NCI-H1436 (cell line): ENCODE data around the gene CDKAL1.
"Not testable (repeated sequence)": the region's sequence is repeated elsewhere in the genome, so short reads cannot be mapped to it uniquely, and the experiment has no call there.

Source experiments
- DNase-seq: peaks from one replicate; lab custom pipeline; 2025; lab: John Stamatoyannopoulos, UW

The CDKAL1 gene

GRCh38 chr6:21180800-21181337 is 646.6 kb downstream of the CDKAL1 start:
- no peak for DNase-seq

GRCh38 chr6:21181866-21182265 is 647.6 kb downstream of the CDKAL1 start:
- DNase-seq: no peak

DNA sequence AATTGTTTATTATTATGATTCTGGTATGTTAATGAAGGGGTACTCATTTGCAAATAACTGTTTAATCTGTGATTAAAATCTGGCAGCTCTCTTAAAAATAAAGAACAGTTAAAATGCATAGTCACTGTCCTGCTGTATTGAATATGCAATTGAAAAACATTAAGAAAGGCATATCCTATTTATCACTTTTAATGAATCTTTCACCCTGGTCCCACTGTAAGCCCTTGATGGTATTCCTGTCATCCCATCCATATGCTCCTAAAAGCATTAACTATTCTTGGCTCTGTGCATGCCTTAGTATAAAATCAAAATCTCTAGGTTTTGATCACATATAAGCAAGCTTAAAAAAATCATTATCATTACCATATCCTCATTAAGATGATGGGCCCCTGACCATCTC is 648.3 kb downstream of the CDKAL1 start:
- no peak for DNase-seq

DNA sequence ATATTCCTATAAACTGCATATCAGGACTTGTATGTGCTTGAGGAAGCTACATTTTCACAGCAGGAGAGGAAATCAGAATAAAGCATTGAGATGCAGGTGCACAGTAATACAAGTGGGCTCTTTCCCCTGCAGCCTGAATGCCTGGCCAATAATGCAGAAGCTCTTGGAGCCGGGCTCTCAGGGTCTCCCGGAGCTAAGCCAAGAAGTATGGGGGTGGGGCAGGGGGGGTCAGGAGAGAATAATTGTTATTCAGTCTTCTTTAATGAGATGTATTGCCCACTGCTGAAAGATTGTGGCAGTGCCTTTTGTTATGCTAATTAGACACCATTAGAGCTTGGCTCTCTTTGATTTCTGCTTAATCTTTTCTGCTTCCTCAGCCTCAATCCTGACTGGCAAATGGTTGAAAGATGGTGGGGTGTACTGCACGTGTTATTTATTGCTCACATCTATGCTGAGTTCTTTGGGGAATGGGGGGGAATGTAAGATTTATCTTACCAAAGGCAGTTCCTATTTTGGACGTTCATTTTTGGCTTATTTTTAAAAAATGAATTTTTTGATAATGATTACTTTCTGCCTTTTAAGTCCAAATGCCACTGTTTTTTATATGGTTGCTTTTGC is 651.7 kb downstream of the CDKAL1 start:
- peak; percentile 87 for DNase-seq

- DNase-seq: no peak
Measured at GRCh38 chr6:21186479-21187055, 652.3 kb downstream of the CDKAL1 start.

DNA sequence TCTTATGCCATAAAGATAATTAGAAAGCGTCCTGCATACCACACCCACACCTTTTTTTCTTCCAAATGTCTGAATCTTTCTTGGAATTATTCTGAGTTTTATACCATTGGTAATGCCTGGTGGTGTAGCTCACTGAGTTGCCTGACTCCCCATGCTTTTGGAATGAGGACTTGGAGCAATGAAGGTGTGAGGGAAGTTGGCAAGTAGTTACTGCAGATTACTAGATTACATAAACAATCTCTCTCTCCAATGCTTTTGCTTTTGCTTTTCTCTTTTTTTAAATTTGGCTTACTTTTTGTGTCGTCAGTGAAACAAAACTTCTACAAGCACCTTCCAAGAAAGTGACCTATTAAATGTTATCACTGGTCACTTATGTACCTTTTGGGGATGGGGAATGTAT is 653.2 kb downstream of the CDKAL1 start:
- DNase-seq: no peak

DNA sequence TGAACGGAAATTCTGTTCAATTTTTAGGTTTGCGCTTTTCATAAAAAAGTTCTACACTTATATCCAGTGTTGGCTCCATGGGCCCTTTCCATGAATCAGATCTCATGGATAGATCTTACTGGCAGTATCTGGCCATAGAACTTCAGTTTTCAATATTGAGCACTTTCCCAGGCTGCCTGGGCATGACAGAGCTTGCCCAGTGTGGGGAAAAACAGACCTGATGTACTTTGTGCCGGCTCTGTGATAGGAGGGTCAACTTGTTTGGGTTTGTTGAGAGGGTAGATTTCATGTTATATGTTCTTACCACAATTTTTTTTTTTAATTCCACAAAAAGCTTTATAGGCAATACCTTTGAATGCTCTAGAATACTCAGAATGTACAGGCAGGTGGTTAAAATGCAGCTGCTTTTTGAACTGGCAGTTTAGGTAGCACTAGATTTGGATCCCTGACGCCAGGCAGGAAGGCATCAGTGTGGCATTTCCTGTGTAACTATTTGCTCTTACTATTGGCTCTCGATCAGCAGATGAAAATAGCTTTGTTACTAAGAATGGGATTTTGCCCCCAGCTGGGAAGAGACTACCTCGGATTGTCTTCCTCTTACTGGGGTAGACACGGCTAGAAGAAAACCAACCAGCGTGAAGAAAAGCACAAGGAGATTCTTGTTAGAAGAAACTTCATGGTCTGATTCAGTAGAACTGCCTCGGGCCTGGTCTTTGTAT is 654.4 kb downstream of the CDKAL1 start:
- peak; percentile 56 for DNase-seq

DNA sequence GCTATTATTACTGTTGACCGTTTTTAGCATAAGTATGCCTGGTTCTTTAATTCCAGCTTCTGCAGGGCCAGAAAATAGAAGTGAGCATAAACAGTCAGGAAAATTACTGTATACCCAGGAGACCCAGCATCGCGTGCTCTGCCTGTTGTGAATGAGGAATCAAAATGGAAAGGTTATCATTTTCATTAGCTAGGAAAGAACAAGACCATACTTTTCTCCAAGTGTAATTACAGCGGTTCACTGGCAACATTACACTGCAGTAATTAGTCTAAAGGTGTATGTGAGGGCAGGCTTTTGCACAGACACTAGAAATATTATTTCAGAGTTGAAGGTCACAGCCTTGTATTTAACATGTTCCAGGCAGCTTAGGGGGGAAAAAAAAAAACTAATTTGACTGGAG is 655.5 kb downstream of the CDKAL1 start:
- peak; percentile 80 for DNase-seq

- no peak for DNase-seq
Measured at GRCh38 chr6:21190701-21191100, 656.4 kb downstream of the CDKAL1 start.

GRCh38 chr6:21193790-21194475 is 659.7 kb downstream of the CDKAL1 start:
- no peak for DNase-seq

GRCh38 chr6:21195301-21195700 is 661.0 kb downstream of the CDKAL1 start:
- not testable (repeated sequence) for DNase-seq

GRCh38 chr6:21198032-21198640 is 663.9 kb downstream of the CDKAL1 start:
- no peak for DNase-seq

- DNase-seq: no peak
Measured at GRCh38 chr6:21199262-21199661, 665.0 kb downstream of the CDKAL1 start.

DNA sequence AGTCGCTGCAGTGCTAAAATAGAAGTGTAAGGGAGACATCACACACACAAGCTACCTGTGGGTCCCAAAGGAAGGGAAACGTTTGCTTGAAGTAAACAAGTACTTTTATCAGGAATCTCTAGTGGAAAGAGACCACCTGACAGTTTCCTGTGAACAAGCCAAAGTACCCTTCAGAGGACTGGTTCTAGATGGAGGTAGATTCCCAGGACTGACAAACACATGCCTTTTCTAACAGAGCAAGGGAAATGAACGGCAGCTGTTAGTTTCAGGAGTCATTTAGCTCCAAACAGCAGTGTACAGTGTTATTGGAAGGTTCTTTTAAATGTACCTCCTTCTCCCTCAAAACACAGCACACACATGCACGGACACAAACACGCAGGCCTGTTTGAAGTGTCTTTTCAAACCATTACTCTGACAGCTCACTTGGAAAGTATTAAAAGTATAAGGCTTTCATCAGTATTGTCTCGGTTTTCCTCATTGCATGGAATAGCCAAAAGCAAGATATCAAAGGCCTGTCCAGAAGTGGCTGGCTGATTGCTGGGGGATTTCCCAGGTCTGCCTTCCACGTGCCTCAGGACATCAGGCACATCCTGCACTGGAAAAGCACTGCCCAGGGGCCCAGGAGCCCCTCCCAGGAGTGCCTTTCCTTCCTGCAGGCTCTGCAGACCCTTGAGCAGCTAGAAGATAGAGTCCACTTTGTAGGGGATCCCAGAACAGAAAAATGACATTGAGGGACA is 666.0 kb downstream of the CDKAL1 start:
- no peak for DNase-seq

DNA sequence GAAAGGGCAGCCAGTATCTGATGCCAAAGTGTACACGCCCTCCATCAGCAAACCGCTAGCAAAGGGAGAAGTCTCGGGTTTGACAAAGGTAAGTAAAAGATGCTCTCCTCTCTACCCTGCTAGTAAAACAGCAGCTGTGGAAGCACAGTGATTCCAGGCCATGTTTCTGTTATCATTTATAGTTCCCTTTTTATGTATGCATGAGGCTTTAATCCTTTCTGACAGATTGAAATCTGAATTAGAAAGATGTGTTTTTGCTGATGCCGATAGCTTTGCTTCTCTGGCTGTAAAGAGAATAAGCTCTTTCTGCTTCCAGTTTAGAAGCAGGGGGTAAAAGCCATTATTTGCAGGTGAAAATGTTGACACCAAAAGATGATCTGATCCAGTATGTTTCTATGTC is 666.9 kb downstream of the CDKAL1 start:
- DNase-seq: no peak

GRCh38 chr6:21201637-21202350 is 667.5 kb downstream of the CDKAL1 start:
- DNase-seq: peak; percentile 94

GRCh38 chr6:21202521-21202920 is 668.3 kb downstream of the CDKAL1 start:
- DNase-seq: no peak

DNA sequence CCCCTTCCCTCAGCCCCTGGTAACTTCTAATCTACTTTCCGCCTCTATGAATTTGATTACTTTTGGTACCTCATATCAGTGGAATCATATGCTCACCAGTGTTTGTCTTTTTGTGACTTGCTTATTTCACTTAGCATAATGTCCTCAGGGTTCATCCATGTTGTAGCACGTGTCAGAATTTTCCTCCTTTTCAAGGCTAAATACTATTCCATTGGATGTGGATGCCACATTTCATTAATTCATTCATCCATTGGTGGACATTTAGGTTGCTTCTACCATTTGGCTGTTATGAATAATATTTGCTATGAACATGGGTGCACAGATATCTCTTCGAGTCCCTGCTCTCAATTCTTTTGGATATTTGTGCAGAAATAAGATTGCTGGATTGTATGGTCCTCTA is 670.7 kb downstream of the CDKAL1 start:
- no peak for DNase-seq

GRCh38 chr6:21208081-21208795 is 674.0 kb downstream of the CDKAL1 start:
- no peak for DNase-seq

GRCh38 chr6:21208796-21209186 is 674.5 kb downstream of the CDKAL1 start:
- peak; percentile 32 for DNase-seq
